HepG2 (cell line): ENCODE measurements around the gene TOB2. TPM values are rescaled to one million over a fixed set of nuclear protein-coding genes. Genes with fewer than 3 reads are reported as not detected.
A peak's percentile ranks its signal among the peaks of the same experiment; 100 is the strongest.

Experiments
- DNMT3B ChIP-seq: conservative IDR thresholded peaks from 2 replicates; pipeline ENCODE4 v1.6.1; 2016; ENCODE audit warnings: missing biosample characterization, control low read depth
- ELF3 ChIP-seq: IDR thresholded peaks from 2 replicates; pipeline ENCODE4 v1.6.1; 2016; ENCODE audit warnings: missing genetic modification reagents, missing compliant biosample characterization
- FIP1L1 ChIP-seq: fragments of 200-400 bp; formaldehyde crosslinking; IDR thresholded peaks from 2 replicates; pipeline ENCODE4 v1.6.1; 2018; ENCODE audit warnings: low read depth, mild to moderate bottlenecking, low read length, moderate library complexity, borderline replicate concordance; ENCODE audit not compliant: insufficient read depth
- FOXJ3 ChIP-seq: sonication (generic); formaldehyde crosslinking; IDR thresholded peaks from 2 replicates; pipeline ENCODE4 v1.4.0; 2020; ENCODE audit warnings: missing genetic modification reagents, mild to moderate bottlenecking, borderline replicate concordance
- HDAC6 ChIP-seq: fragments of 200-600 bp; sonication (generic); IDR thresholded peaks from 2 replicates; pipeline ENCODE4 v1.7.0; 2017; ENCODE audit warnings: mild to moderate bottlenecking, antibody characterized with exemption, low read length, low read depth
- KDM2A ChIP-seq: sonication (generic); formaldehyde crosslinking; IDR thresholded peaks from 2 replicates; pipeline ENCODE4 v1.4.0; 2020; ENCODE audit warnings: low read depth, missing genetic modification reagents, borderline replicate concordance
- SAFB2 ChIP-seq: sonication (generic); formaldehyde crosslinking; IDR thresholded peaks from 2 replicates; pipeline ENCODE4 v1.5.1; 2020; ENCODE audit warnings: missing genetic modification reagents, low read depth, mild to moderate bottlenecking, borderline replicate concordance
- SAP130 ChIP-seq: IDR thresholded peaks from 2 replicates; pipeline ENCODE4 v1.6.1; 2016; ENCODE audit warnings: low read depth
- SNAI1 ChIP-seq: sonication (generic); formaldehyde crosslinking; IDR thresholded peaks from 2 replicates; pipeline ENCODE4 v1.5.0; 2020; ENCODE audit warnings: mild to moderate bottlenecking, missing genetic modification reagents, borderline replicate concordance
- SOX13 ChIP-seq, 3 experiments: fragments of 450-650 bp in 1 of 3; sonication (generic) in 1 of 3; formaldehyde crosslinking in 1 of 3; IDR thresholded peaks in 2 of 3; conservative IDR thresholded peaks in 1 of 3; 2 replicates each; pipeline versions ENCODE4 v1.5.0 to v1.6.1; 2016 to 2020; ENCODE audit warnings: antibody characterized with exemption in 1 of 3, mild to moderate bottlenecking in 1 of 3, missing compliant biosample characterization in 1 of 3, missing genetic modification reagents in 1 of 3, moderate library complexity in 1 of 3
- SUZ12 ChIP-seq: fragments of 150-350 bp; IDR thresholded peaks from 2 replicates; pipeline ENCODE4 v1.6.1; 2014; ENCODE audit warnings: low read depth, low read length
- SYNCRIP ChIP-seq: fragments of 200-400 bp; formaldehyde crosslinking; IDR thresholded peaks from 2 replicates; pipeline ENCODE4 v1.6.1; 2018; ENCODE audit warnings: mild to moderate bottlenecking, low read depth, low read length; ENCODE audit not compliant: insufficient read depth
- TEAD3 ChIP-seq: optimal IDR thresholded peaks from 2 replicates; pipeline ENCODE3; 2016; ENCODE audit warnings: borderline replicate concordance
- ZNF296 ChIP-seq: sonication (generic); formaldehyde crosslinking; conservative IDR thresholded peaks from 2 replicates; pipeline ENCODE4 v1.5.0; 2020; ENCODE audit warnings: mild to moderate bottlenecking, missing genetic modification reagents
- ZNF329 ChIP-seq: sonication (generic); formaldehyde crosslinking; IDR thresholded peaks from 2 replicates; pipeline ENCODE4 v1.9.0; 2021; ENCODE audit warnings: low read depth, mild to moderate bottlenecking, missing genetic modification reagents
- ZNF331 ChIP-seq: sonication (generic); formaldehyde crosslinking; IDR thresholded peaks from 2 replicates; pipeline ENCODE4 v1.4.0; 2020; ENCODE audit warnings: missing genetic modification reagents
- polyA plus RNA-seq, 8 experiments: library from polyadenylated mRNA; depleted of rRNA in 3 of 8; stranded (reverse) in 7 of 8; unstranded in 1 of 8; fragments of >200 nt; fragmentation: Illumina TruSeq in 4 of 8; extraction: Trizol in 4 of 8; gene quantifications; 2 replicates each; pipeline versions ENCODE4 v1.2.1 to v1.2.3, GENCODE V29; 2011 to 2016; ENCODE audit warnings: low read depth in 4 of 8, missing spikeins in 1 of 8, mixed read lengths in 1 of 8; ENCODE audit not compliant: insufficient read depth in 1 of 8
- total RNA-seq, 5 experiments: library from RNA; depleted of rRNA; stranded (reverse); fragments of >200 nt; fragmentation: Illumina TruSeq; extraction: Trizol; gene quantifications; 2 replicates each; pipeline ENCODE4 v1.2.3, GENCODE V29; 2016; ENCODE audit warnings: low read depth in 1 of 5
- TF ChIP-seq, protein P1 (sequence below), 2 experiments: IDR thresholded peaks; 2 replicates each; pipeline ENCODE4 v1.6.1; 2011 to 2012; ENCODE audit warnings: low read length in 2 of 2, borderline replicate concordance in 1 of 2, low read depth in 1 of 2, mild to moderate bottlenecking in 1 of 2, moderate library complexity in 1 of 2
- TF ChIP-seq, protein P2 (sequence below): sonication (generic); formaldehyde crosslinking; IDR thresholded peaks from 2 replicates; pipeline ENCODE4 v1.9.0; 2021; ENCODE audit warnings: missing genetic modification reagents, borderline replicate concordance
- TF ChIP-seq, protein P3 (sequence below): sonication (generic); formaldehyde crosslinking; IDR thresholded peaks from 2 replicates; pipeline ENCODE4 v1.9.0; 2022; ENCODE audit warnings: low read depth, missing genetic modification reagents
- TF ChIP-seq, protein P4 (sequence below): IDR thresholded peaks from 2 replicates; pipeline ENCODE4 v1.6.1; 2016; ENCODE audit warnings: control low read depth

Gene TOB2
- total and polyA plus RNA-seq, 2 of the 13 experiments (the other 11 are each of a cell fraction or from before 2014, with no cell fraction given): 12.2 to 13.7 TPM

DNA sequence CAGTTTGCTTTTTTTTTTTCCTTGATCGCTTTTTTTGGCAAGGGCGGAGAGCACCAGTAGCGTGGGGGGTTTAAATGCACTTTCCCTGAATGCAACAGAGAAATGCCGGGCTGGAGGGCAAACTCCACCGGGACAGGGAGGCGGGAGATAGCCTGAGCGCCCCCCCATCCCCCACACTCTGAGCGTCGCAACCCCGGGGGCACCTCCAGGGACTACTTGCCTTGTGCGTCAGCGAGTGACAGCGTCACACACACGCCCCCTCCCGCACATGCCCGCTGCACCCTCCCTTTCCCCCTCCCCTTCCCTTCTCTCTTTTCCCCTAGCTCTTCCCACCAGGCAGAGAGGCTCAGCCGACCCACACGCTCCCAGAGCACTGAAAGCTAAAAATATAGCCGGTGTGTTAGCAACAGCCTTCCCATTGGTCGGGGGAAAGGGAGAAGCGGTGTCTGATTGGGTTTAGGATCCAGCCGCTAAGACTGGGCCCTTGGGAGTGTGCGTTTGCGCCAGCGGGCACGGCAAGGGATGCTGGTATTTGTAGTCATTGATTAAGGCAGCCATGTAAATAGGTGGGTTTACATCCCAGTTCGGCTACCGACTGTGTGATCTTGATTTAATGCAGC lies 1.7 kb upstream of the TOB2 start (continued):
- TF ChIP-seq, protein P1, sequence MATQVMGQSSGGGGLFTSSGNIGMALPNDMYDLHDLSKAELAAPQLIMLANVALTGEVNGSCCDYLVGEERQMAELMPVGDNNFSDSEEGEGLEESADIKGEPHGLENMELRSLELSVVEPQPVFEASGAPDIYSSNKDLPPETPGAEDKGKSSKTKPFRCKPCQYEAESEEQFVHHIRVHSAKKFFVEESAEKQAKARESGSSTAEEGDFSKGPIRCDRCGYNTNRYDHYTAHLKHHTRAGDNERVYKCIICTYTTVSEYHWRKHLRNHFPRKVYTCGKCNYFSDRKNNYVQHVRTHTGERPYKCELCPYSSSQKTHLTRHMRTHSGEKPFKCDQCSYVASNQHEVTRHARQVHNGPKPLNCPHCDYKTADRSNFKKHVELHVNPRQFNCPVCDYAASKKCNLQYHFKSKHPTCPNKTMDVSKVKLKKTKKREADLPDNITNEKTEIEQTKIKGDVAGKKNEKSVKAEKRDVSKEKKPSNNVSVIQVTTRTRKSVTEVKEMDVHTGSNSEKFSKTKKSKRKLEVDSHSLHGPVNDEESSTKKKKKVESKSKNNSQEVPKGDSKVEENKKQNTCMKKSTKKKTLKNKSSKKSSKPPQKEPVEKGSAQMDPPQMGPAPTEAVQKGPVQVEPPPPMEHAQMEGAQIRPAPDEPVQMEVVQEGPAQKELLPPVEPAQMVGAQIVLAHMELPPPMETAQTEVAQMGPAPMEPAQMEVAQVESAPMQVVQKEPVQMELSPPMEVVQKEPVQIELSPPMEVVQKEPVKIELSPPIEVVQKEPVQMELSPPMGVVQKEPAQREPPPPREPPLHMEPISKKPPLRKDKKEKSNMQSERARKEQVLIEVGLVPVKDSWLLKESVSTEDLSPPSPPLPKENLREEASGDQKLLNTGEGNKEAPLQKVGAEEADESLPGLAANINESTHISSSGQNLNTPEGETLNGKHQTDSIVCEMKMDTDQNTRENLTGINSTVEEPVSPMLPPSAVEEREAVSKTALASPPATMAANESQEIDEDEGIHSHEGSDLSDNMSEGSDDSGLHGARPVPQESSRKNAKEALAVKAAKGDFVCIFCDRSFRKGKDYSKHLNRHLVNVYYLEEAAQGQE (IDR thresholded peaks at IDR 0.05; ENCODE audit: borderline replicate concordance in 1 of 2, low read depth in 1 of 2, low read length in 2 of 2): peak in 1 of 2 experiments; percentile 63; a peak in 1 of 4 replicates
- peak; percentile 95 for TF ChIP-seq SAP130 (CRISPR knock-in tag)
- TF ChIP-seq ZNF329 (CRISPR knock-in tag): no peak
- 0 out of 2 replicates have a peak, but pooled peaks have one; percentile 30 for TF ChIP-seq SOX13 (IDR thresholded peaks at IDR 0.05)
- TF ChIP-seq SOX13 (CRISPR knock-in tag; conservative IDR thresholded peaks at IDR 0.05 in 1 of 2, IDR thresholded peaks at IDR 0.05 in 1 of 2): peak in 1 of 2 experiments; percentile 58; a peak in 2 of 4 replicates
- TF ChIP-seq KDM2A (CRISPR knock-in tag): peak; percentile 90
- TF ChIP-seq, protein P2, sequence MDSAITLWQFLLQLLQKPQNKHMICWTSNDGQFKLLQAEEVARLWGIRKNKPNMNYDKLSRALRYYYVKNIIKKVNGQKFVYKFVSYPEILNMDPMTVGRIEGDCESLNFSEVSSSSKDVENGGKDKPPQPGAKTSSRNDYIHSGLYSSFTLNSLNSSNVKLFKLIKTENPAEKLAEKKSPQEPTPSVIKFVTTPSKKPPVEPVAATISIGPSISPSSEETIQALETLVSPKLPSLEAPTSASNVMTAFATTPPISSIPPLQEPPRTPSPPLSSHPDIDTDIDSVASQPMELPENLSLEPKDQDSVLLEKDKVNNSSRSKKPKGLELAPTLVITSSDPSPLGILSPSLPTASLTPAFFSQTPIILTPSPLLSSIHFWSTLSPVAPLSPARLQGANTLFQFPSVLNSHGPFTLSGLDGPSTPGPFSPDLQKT (CRISPR knock-in tag): no peak
- TF ChIP-seq SAFB2 (CRISPR knock-in tag): no peak
- TF ChIP-seq FOXJ3 (CRISPR knock-in tag): no peak
- no peak for TF ChIP-seq HDAC6
- 0 out of 2 replicates have a peak, but pooled peaks have one; percentile 36 for TF ChIP-seq ZNF296 (CRISPR knock-in tag)
- TF ChIP-seq SYNCRIP: no peak
- TF ChIP-seq TEAD3 (CRISPR knock-in tag): peak; percentile 48
- TF ChIP-seq, protein P3, sequence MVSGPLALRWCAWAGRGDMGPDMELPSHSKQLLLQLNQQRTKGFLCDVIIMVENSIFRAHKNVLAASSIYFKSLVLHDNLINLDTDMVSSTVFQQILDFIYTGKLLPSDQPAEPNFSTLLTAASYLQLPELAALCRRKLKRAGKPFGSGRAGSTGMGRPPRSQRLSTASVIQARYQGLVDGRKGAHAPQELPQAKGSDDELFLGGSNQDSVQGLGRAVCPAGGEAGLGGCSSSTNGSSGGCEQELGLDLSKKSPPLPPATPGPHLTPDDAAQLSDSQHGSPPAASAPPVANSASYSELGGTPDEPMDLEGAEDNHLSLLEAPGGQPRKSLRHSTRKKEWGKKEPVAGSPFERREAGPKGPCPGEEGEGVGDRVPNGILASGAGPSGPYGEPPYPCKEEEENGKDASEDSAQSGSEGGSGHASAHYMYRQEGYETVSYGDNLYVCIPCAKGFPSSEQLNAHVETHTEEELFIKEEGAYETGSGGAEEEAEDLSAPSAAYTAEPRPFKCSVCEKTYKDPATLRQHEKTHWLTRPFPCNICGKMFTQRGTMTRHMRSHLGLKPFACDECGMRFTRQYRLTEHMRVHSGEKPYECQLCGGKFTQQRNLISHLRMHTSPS (CRISPR knock-in tag): peak; percentile 72; the same call in 1 of the 2 replicates
- no peak for TF ChIP-seq FIP1L1
- TF ChIP-seq, protein P4, sequence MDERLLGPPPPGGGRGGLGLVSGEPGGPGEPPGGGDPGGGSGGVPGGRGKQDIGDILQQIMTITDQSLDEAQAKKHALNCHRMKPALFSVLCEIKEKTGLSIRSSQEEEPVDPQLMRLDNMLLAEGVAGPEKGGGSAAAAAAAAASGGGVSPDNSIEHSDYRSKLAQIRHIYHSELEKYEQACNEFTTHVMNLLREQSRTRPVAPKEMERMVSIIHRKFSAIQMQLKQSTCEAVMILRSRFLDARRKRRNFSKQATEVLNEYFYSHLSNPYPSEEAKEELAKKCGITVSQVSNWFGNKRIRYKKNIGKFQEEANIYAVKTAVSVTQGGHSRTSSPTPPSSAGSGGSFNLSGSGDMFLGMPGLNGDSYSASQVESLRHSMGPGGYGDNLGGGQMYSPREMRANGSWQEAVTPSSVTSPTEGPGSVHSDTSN: 0 out of 2 replicates have a peak, but pooled peaks have one; percentile 38
- TF ChIP-seq SNAI1 (CRISPR knock-in tag): 0 out of 2 replicates have a peak, but pooled peaks have one; percentile 16
- TF ChIP-seq SUZ12: peak; percentile 68
- peak; percentile 87 for TF ChIP-seq ZNF331 (CRISPR knock-in tag)
- peak; percentile 66; the same call in 1 of the 2 replicates for TF ChIP-seq DNMT3B (CRISPR knock-in tag)
- peak; percentile 47; the same call in 1 of the 2 replicates for TF ChIP-seq ELF3
